Islet of Langerhans (tissue), 1 donor: ENCODE data around the gene ASCL2.
"Not testable (repeated sequence)": the region's sequence is repeated elsewhere in the genome, so short reads cannot be mapped to it uniquely, and the experiment has no call there.

Experiments used
- FAIRE-seq: peaks from one replicate; lab custom pipeline; 2011; peaks lifted over from hg19 to GRCh38; lab: Jason Lieb, UNC

The ASCL2 gene

DNA sequence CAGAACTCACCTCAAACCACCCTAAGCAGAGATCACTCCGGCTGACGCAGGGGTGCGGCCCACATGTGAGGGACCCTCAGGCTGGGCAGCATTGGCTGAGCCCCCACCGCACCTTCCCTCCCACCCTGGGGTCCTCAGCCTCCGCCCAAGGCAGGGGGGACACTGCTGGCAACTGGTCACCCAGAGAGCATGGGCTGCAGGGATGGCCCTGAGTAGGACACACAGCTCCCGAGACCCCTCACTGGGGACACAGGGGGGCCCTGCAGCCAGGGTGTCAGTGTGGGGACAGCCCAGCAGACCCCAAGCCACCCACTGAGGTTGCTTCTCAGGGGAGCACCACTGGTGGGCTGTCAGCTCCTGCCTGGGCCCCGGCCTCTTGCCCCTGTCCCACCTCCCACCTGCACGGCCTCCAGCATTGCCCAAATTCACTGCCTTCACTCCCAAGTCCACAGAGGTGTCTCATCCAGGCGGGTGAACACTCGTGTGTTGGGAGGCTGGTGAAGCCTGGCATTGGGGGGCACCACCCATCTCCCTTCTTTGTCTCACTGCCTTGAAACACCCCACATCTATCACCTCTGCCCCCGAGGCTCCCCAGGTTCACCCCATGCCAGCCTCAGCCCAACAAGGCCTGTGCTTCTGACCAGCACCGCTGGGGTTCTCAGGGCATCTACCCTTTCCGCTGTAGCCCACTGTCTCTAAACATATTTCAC is 26.7 kb upstream of the ASCL2 start:
- no peak for FAIRE-seq

DNA sequence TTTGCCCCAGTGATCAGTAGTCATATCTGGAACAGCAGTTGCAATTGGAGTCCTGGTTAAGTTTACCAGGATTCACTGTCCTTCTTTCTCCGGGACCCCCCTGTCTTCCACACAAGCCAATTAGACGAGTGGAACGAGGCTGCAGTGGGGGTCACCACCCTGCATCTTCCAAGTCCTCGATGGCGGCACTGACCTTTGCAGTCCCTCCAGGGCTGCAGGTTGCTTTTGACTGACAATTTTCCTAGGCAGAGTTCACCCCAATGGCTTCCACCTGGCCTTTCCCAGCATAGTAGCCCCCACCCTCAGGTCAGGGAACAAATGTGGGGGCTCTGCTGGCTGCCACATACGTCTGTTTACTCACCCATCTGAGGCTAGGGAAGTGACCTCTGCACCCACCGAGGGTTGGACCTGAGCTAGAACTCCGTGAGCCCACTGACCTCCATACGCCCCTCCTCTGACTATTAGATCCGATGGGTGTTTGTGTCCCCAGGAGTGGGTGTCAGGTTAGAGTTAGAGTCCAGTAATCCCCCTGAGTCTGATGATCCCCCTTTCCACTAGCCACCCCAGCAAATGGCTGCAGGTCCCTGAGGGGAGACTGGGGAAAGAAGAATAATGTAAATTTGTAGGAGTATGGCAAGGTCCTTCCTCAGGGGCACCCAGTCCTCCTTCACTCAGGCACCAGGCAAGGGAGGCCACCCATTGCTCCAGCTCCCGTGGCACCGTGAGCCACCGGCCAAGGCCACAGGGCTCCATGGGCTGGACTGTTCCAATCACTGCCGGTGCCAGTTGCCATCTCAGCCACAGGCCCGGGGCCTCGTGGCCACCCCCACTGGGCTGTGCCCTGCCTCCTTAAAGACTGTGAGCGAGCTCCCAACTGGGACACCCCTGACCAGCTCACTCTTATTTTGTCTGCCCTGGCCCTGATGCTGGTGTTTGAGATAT is 25.9 kb upstream of the ASCL2 start:
- no peak for FAIRE-seq

DNA sequence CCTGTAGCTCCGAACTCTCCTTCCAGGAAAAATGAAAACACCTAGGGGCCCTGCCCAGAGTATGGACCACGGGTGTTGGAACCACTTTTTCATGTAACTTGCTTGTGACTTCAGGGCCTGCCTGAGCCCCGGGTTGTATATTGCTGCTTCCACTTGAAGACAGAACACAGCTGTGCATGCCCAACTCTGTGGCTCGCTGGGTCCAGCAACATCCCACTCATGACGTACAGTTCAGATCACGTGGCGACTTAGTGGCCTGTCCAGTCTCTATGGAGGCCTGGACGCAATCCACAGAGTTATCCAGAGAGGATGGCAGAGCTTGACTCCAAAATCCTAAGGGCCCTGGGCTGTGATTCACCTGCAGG is 24.5 kb upstream of the ASCL2 start:
- no peak for FAIRE-seq

DNA sequence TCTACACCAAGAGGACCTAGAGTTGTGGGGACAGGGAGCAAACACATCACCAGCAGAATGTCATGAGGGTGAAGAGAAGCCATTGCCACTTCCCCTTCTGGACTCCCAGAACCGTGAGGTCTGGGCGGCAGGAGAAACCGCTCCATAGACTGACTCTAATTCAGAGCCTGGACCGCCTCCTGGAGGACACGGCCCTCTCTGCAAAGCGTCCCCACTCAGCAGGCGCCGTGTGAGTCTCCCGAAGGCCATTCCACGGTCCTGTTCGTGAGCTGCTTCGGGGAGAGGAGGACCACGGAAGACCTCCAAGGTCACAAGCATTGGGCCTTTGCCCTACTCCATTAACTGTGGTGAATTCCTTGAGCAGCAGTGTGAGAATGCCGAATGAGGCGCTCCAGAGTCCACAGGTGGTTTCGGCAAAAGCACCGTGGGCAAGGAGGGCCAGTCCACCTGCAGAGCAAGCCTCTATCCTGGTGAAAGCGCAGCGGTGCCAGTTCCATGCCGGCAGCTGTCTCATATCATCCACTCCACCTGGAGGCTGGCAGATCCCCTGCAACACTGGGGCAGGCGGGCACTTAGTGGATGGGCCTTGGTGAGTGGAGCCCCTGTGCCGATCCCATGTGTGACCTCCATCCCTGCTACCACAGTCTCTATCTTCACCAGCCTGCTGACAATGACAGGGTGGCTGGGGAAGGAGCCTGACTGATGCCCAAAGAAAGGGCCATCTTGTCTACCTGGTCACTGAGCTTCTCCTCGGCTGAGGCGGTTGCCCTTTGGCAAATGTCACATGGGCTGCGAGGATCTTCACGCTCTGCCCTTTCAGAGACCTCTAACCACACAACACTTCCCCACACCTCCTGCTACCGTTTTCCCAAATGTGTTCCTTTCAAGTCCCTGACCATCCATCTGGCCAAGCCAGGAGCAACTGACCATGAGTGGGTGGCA is 23.9 kb upstream of the ASCL2 start:
- no peak for FAIRE-seq

DNA sequence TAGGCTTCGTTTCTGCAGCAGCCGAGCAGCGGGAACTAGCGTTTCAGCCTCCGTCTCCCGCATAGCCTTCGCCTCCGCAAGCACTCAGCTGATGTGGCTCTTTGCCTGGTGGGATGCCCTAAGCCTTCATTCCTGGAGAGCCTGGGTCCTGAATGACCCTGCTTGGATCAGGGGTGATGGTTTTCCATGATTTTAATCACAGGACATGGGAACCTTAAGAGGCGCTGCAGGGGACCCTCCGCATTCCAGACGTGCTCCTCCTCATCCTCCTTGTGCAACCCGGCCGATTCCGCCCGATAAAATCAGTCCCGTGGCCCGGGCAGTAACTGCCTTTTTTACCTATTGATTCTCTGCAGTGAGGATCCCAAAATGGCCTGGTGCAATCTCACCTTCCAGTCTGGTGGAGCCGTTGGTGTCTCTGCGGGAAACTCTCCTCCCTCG is 23.2 kb upstream of the ASCL2 start:
- FAIRE-seq, result no peak

DNA sequence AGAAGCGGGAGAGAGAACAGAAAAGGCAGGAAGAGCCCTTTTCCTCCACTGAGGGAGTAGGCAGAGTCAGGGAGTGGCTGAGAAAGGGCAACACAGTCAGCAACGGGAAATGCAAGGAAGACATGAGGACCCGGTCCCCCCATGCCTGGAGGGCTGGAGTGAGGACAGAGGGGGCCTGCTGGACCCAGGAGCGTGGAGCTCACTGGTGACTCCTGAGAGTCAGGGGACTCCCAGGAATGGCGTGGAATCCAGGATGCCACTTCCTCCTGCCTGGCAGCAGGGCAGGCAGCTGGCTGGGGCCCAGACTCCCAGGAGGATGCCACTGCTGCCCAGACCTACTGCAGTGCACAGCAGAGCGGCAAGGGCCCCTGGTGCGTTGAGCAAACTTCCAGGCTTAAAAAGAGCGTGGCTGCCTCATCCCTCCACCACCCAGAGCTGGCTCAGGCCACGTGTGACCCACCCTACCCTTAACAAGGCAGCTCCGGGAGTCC is 20.0 kb upstream of the ASCL2 start:
- FAIRE-seq, result no peak

DNA sequence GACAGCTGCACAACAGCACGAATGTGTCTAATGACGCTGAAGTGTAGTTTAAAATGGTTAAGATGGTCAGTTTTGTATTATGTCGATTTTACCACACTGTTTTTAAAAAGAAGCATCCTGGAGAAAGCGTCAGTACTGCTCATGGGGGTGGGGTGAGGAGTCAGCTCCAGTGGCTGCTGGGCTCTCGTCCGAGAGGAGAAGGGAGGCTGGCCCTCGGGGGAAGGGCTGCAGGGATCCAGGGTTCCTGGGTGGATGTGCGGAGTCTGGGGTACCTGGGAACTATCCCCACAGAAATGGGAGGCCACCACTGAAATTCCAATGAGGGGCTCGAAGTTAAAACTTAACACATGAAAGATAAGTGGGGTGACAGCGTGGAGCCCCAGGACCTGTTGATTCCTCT is 19.5 kb upstream of the ASCL2 start:
- FAIRE-seq, result no peak

DNA sequence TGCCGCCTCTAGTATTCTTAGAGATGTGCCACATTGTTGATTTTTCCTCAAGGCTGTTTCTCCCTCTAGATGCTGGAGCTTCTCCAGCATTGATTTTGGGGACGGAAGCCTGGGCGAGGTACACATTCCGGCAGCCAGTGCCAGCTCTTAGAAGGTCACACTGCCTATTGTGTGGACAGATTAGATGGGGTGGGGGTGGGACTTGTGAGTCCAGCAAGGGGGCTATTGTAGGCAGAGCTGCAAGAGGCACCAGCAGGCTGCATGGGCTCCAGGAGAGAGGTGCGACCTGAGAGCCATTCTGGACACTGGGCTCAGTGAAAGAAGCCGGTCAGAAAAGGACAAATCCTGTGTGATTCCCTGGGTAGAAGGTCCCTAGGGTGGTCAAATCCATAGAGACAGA is 19.0 kb upstream of the ASCL2 start:
- no peak for FAIRE-seq

DNA sequence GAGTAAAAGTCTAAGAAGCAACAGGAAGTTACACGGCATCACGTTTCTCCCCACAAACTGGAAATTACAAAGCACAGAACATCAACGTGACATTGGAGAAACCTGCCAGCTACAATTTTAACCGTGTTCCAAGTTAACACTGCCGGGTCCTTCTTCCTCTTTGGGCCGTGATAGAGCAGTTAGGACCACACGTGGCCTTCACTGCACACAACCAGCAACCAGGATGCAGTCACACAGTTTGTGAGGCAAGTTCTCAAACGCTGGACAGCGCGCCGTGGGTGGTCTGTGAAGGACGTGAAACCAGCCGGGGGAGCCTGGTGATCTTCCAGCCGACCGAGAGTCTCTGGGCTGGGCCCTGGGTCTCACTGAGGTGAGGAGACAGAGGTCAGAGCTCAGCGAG is 16.7 kb upstream of the ASCL2 start:
- FAIRE-seq, result no peak

DNA sequence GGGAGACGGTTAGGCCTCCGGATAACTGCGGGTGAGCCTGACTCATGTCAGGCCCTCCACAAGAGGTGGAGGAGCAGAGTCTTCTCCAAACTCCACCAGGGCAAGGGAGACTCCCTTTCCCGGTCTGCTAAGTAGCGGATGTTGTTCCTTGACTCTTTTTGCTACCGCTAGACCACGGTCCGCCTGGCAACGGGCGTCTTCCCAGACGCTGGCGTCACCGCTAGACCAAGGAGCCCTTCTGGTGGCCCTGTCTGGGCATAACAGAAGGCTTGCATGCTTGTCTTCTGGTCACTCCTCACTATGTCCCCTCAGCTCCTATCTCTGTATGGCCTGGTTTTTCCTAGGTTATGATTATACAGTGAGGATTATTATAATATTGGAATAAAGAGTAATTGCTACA is 16.0 kb upstream of the ASCL2 start:
- not testable (repeated sequence) for FAIRE-seq

DNA sequence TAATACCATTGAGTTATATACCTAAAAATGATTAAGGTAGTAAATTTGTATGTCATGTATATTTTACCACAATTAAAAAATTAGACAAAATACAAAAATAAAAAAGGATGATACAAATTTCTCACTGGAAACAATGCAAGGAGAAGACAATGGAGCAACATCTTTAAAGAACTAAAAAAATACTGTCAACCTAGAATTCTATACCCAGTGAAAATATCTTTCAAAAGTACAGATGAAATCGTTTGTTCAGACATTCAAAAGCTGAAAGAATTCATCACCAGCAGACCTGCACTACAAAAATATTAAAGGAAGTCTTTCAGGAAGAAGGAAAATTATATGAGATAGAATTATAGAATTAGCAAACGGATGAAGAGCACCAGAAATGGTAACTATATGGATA is 9.8 kb upstream of the ASCL2 start:
- FAIRE-seq, result no peak

DNA sequence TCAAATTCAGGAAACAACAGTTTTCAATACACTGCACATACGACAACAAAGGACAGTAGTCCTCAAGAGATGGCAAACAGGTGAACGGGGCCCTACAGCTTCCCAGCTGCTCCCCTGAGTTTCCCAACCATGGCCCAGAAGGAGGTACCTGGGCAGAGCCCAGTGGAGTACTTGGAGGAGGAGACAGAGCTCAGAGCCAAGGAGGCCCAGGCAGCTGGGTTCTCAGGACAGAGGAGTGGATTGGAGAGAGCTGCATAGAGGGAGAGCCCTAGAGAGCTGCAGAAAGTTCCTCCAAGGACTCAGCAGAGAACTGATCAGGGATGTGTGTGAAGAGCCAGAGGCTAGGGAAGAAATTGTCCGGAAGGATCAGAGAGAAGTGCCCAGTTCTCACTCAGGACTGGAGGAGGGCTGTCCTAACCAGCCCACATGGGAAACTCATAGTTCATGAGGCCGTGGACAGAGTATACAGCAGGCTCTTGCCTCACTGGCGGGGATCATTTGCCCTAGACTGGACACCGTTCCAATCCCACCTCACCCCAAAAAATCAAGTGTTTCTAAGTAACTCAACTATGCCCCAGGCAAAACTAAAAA is 7.6 kb upstream of the ASCL2 start:
- FAIRE-seq, result no peak

DNA sequence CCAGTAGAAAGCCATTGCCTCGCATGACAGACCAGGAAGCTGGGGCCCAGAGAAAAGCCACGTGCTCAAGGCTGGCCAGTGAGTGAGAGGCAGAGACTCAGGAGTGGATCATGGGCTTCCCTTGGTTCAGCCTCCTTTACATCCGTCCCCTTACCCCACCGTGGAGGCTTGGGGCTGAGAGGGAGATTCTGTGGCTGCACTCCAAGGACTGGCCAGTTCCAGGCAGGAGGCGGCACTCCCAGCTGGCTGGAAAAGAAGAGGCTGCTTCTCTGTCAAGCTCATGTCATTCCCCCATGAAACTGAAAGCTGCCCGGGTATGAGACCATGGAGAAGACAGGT is 6.6 kb upstream of the ASCL2 start:
- FAIRE-seq, result no peak

DNA sequence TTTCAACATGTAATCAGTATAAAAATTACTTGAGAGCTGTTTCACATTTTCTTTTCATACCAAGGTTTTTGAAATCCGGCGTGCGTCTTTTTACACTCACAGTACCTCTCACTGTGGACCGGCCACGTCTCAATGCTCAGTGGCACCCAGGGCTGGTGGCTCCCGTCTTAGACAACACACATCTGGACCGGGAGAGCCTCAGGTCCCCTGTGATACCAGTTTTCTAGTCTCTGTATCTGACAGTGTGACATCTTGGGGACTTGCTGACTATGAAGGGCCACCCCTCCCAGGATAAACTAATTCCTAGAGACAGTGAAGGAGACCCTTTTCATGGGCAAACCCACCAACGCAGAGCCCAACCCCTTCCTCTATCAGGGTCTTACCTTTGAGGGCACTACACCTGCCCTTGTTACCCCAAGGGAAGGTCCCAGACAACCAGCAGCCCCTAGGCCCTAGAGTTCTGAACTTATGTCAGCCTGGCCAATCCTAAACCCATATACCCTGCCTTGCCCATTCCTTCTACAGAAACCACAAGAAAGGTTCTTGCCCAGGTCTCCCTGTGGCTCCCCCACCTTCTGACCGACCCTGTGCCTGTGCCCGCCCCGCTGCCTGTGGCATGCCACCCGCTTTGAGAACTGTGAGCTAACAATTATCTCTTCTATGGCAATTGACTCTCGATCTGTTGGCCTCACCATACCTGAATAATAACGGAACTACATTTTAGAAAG is 6.1 kb upstream of the ASCL2 start:
- FAIRE-seq, result no peak

DNA sequence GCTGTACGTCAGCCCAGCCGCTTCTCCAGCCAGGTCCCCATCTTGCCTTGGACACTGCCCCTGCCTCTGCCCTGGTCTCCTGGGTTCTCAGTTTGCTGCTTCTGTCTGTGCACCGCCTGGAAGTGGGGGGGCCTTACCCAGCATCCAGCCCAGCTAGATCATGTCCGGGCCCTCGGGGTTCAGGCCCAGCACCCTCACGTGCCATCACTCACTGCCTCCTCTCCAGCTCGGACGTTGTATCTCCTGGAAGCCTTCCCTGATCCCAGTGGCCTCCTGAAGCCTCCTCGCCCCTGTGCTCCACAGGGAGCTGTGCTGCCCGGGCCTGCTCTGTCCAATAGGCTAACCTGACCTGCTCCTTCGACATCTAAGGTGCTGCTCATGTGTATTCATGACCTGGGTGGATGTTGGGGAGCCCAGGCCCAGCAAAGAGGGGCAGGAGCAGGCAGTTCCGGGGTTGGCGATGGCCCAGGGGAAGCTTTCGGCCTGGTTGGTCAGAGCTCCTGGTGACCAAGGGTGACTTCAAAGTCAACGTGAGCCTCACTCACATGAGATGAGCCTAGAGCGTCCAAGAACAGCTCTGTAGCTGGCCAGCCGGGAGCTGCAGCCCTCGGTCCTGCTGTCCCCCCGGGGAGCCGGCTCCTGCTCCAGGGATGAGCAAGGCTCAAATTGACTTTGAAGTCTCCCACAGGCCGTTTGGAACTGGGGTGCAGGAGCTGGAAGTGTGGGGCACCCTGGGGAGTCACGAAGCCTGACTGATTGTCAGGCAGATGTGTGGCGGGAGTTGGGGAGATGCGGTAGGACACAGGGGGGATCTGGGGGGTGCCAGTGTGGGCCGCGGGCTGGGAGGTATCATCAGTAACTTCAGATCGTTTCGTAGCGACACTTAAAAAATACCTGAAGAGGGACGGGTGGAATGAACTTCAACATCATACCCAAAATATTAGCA is 5.2 kb upstream of the ASCL2 start:
- no peak for FAIRE-seq

DNA sequence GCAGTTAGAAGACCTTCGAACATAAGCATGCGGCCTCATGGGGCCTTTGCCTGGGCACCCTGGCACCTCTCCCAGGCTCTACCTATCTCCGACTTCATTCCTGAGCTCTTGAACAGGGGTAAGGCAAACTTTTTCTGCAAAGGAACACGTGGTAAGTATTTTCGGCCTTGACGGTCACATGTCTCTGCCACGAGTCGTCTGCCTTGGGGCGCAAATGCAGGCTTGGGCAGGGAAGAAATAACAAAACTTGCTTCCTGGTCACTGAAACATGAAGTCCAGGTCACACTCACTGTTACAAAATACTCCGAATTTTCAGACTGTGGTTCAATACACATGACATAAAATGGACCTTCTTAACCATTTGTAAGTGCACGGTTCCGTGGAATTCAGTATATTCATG is 3.4 kb upstream of the ASCL2 start:
- no peak for FAIRE-seq

DNA sequence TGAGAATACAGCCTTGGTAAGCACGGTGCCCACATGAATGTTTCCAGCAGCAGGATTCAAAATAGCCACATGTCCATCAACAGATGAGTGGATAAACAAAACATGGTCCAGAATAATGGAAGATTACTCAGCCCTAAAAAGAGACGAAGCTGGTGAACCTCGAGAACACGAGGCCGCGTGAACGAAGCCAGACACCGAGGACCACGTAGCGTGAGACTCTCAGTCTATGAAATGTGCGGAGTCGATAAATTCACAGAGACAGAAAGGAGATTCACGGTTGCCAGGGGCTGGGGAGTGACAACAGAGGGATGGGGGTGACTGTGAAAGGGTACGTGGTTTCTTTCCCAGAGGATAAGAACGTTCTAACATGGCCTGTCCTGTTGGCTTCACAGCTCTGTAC is 2.9 kb upstream of the ASCL2 start:
- FAIRE-seq, result no peak

DNA sequence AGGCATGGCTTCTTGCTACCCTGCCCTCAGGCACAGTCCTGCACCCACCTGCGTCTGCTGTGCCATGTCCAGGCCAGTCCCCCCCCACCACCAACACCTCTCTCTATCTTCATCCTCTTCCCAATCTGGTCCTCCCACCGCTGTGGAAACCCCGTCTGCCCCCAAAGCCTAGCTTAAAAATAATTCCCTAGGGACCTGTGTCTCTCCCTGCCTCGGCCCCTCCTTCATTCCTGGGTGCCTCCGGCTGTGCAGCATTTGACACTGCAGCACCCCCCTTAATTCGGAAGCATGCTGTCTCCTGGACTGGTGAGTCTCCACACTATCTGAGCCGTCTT is 2.5 kb upstream of the ASCL2 start:
- no peak for FAIRE-seq

DNA sequence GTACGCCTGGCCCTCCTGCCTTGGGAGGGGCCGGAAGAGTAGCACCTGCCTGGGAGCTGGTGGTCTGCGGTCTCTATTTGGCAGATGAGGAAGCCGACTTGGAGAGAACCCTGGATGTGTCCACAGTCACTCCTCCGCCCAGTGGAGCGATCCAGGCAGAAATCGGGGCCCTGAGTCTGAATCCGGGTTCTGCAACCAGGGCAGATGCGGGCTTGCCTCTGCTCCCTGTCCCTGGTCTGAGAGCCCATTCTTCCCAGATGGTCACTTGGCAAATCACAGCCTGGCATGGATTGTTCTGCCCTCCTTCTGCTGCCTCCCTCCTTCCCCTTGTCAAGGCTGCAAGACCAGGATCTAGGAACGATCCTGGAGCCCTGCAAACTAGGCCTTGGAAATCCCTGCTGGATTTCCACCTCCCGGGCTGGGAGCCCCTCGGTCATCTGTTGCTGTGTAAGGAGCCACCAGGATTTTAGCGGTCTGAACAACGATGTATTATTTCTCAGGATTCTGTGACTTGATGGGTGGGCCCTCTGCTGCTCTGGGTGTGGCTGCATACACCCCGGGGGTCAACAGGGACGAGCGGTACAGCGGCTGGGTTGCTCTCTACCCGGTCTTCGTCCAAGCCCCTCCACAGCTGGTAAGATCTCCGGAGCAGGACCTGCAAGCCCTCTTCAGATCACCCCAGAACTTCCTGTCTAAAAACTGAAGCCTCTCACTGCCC is 2.0 kb upstream of the ASCL2 start:
- FAIRE-seq, result no peak
